GM10266 (cell line): Measurements from ENCODE around the gene ATXN2.

Experiments
- DNase-seq: peaks from one replicate; pipeline ENCODE4 v3.0.0; 2012; ENCODE audit errors: extremely low spot score
- TF ChIP-seq, protein P1 (sequence below): IDR thresholded peaks from 2 replicates; pipeline ENCODE4 v1.5.1; 2012; ENCODE audit warnings: mild to moderate bottlenecking, low read depth; ENCODE audit not compliant: control insufficient read depth, insufficient read depth; ENCODE audit errors: missing control alignments

The ATXN2 gene

DNA sequence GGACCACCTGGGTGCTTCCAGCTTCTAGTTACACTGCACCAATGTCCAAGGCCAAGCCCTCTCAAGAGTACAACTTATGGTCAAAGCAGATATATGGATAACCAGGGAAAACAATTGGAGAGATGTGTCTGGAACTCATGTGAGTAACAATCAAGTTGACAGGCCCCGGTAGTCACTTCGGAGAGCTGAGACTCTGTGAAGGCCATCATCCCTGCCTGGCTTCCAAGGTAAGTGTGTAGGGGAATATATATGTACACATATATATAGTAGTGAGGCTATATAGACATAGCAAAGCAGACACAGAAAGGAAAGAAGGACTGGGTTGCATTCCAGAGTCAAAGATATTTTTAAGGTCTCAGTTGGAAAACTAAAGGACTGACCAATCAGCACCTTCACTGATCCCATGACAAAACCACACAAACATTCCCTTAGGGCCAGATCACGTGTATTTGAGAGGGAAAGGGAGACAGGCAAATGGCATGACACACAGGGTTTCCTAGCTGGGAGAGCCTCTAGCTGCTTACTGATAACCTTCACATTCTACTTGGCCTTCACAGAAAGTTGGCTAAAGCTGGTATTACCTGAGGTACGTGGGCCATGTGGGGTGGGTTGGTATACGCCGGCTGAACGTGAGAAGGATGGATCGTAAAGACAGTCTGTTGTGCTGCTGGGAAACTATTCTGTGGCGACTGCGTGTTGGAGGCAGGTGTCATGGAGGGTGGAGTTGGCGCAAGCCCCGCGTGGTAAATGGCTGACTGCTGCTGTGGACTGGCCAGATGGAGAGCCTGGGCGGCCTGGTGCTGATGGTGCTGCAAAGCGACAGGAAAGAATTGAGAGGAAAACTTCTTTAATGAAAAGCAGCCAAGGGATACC lies 143.4 kb downstream of the ATXN2 start:
- TF ChIP-seq, protein P1, sequence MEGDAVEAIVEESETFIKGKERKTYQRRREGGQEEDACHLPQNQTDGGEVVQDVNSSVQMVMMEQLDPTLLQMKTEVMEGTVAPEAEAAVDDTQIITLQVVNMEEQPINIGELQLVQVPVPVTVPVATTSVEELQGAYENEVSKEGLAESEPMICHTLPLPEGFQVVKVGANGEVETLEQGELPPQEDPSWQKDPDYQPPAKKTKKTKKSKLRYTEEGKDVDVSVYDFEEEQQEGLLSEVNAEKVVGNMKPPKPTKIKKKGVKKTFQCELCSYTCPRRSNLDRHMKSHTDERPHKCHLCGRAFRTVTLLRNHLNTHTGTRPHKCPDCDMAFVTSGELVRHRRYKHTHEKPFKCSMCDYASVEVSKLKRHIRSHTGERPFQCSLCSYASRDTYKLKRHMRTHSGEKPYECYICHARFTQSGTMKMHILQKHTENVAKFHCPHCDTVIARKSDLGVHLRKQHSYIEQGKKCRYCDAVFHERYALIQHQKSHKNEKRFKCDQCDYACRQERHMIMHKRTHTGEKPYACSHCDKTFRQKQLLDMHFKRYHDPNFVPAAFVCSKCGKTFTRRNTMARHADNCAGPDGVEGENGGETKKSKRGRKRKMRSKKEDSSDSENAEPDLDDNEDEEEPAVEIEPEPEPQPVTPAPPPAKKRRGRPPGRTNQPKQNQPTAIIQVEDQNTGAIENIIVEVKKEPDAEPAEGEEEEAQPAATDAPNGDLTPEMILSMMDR, result no peak
- no peak for DNase-seq

DNA sequence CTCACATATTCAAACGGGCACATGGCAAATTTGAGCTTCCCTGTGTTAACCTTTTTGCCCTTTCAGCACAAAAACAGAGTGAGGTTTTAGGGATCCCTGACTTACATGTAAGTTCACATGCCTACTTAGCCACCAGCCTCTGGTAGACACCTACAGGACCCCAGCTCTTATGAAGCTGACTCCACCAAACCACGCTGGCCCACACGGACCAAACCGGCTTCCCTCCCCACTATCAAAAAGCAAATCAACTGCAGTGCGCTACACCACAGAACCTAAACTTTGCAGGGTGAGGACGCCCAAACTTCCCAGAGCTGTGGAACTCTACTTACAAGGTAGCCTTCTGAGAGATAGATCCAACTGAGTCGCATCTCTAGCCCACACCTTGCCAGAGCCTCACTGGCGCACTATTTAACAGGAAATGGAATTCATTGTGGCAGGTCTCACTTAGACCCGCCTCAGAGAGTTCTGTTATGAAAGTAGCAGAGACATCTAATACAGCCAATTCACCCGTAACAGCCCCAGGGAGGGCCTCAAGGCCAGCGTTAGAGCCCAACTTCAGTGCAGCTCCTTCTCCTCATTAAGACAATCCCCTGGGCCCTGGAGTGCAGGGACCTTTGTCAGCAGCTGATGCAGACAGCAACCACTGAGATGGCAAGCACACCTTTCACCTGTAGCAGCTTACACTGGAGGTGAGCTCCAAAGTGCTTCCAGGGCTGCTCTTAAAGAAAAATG lies 144.2 kb downstream of the ATXN2 start:
- TF ChIP-seq, protein P1, result no peak
- no peak for DNase-seq

DNA sequence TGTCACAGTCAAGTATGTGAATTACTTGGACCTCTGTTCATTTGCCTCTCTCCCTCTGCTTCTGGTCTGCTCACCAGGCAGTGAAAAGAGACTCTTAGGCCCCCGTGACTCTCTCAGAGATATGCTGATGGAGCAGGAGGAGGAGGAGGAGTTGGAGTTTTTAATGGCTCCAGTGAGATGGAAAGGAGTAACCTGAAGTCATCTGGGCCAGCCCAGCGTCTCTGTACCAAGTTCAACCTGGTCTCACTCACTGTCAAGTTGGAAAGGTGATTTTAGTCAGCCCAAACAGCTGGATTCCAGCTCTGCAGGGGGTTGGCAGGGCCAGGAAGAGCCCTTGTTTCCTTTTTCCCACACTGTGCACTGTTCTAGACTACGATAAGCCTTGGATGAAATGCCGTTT lies 144.8 kb downstream of the ATXN2 start:
- TF ChIP-seq, protein P1, result no peak
- no peak for DNase-seq

DNA sequence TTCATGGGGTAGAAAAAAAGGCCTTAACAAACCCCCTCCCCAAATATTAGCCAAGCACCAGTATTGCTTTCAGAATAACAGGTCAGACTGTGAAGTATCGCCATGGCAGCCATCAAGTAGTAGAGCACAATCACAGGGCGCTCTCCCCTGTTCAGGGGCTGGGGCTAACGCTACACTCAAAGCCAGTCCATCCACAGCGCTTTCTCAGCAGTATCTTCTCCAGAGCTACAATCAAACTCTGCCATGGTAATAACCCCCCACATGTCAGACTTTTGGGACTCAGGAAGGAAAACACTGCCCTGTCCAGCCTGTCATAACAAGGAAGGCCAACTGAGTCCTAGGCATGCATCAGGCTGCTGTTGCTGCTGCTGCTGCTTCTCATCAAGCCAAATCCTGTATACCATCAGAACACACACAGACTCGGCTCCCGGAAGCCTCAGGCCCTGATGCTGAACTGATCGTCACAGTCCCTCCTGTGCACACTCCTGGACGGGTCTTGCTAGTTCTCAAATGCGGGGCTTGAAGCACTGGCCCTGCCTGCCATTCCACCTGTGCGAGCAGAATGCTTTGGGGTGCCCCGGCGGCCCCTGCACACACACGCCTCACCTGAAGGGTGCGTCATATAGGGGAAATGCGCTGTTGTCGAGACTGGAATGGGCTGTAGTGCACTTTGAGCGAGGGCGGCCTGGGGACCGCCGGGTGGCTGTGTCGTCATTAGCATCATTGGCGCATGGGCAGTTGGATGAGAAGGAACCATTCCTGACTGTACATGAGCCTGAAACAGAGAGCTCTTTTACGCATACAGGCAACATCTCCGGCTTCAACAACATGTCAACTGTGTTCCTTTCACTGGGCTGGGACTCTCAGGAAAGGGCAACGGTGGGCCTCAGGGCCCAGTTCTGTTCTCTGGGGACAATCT lies 145.8 kb downstream of the ATXN2 start:
- DNase-seq, result no peak
- TF ChIP-seq, protein P1, result no peak

DNA sequence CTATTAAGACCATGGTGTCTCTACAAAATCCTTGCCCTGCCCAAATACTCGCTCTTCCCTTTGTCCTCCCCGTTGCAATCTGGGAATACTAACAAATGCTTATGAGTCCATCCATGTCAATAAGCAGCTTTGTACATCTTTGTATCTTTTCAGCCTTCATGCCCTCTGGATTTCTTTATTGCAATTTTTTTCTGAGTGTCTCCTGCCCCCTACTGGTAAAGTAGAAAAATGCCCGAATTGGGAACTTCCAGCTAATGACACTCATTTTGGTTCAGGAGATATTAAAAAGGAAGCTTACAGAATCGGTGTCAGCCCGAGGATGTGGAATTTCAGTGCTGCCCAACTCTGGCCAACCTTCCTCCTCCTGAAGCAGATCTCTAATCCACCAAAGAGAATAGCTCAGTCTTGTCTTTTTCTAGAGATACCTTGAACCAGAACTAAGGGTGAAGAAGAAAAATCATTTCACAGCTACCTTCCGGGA lies 147.4 kb downstream of the ATXN2 start:
- TF ChIP-seq, protein P1, result peak; percentile 75

DNA sequence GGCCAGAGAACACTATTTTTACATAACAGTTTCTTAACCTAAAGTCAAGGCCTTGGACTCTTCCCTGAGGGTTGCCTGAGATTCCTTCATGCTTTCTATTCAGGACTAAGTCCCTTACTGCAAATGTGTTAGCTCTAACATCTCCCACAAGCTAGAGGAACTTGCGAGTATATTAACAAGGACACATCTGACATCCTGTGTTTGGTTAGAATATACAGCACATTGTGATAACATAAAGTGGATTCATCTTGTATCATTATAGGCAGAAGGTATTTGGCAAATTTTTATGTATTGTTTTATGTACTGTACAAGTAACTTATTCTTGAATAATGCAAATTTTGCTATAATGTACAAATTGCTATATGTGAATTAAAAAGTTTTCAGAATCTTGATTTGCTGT lies 147.9 kb downstream of the ATXN2 start:
- DNase-seq, result no peak
- TF ChIP-seq, protein P1, result no peak

More for the DNA sequence above, 147.4 kb downstream of the ATXN2 start:
- peak; percentile 47 for DNase-seq
